DMS153 treated with DMSO at 0.1 percent for 48 hours (cell line): ENCODE data around the gene ZDHHC5.

Experiments used
- DNase-seq: peaks from one replicate; lab custom pipeline; 2025; ENCODE audit not compliant: unreplicated experiment; lab: John Stamatoyannopoulos, UW

ZDHHC5 gene

DNA sequence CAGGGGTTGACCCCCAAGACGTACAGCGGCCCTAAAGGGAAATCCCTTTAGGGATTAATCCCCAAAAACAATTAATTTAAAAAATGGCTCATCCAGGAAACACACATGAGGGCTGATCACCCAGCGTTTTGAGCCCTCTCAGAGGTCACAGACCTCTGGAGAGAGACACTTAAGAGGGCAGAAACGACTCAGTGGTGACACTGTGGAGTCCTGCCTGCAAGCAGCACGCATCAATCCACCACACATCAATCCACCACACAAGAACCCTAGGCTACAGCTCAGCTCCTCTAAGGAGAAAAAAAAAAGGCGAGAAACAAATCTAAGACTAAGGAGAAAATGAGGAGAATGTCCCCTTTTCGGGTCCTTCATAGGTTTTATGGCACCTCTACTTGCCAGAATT is 60.9 kb downstream of the ZDHHC5 start:
- DNase-seq = no peak

GRCh38 chr11:57729479-57729878 is 61.6 kb downstream of the ZDHHC5 start:
- DNase-seq = no peak

- no peak for DNase-seq
These were observed 64.7 kb downstream of the ZDHHC5 start for GRCh38 chr11:57732661-57733060.

DNA sequence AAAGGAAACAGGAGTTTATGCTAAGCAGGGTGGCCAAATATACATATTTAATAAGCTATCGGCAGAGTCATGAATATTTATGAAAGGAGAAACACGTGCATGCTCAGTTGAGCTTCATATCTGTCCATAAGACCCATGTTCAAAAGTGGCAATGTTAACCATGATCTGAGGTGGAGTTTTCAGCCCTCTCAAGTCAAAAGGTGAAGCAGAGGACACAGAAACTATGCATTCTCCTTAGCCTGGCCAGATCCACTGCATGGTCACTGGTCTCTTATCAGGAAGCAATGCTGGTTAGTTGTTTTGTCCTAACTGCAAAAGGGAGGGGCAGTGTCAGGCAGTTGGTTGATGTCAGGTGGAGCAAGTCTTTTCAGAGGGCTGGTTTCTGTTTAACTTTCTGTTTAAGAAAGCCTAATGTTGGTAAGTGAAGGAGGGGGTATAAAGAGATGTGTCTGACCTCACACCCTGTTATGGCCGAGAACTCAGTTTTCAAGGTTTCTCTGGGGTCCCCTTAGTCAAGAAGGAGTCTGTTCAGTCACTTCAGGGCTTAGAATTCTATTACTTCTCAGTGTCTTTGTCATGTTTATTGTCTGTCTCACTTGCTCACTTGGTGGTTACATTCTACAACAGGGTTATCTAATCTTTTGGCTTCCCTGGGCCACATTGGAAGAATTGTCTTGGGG is 67.8 kb downstream of the ZDHHC5 start:
- no peak for DNase-seq

GRCh38 chr11:57741132-57742086 is 73.5 kb downstream of the ZDHHC5 start, which contains the start of gene SELENOH:
Gene SELENOH, plus strand, starts transcription at chr11:57741491. Its CDS starts 105 bp downstream, at chr11:57741596.
- peak; percentile 91 for DNase-seq

DNA sequence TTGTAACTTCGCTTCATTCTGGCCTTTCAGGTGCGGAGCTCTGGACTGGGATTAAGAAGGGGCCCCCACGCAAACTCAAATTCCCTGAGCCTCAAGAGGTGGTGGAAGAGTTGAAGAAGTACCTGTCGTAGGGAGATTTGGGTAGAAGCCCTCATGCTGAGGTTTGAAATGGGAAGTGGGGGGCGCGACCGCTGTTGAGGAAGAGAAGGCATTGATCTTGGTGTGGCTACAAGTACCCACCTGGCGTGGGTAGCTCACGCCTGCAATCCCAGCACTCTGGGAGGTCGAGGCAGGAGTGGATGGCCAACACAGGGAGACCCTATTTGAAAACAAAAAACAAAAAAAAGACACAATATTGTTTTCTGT is 74.2 kb downstream of the ZDHHC5 start:
- no peak for DNase-seq

DNA sequence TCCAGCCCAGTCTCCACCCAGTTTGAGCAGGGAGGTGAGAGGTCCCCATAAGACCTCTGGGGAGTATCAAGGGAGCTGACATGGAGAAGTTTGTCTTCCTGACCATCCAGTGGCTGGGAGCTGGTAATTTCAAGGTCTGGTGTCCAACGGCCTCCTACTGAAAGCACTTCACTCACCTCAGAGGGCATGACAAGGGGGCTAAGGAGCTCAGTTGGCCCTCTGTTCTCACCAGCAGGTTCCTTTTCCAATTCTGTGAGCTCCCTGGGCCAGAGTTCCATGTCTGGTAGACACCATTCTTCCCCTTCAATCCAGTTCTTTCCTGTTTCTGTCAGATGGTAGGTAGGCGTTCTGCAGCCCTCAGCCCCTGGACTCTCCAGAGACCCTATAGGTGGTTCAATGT is 76.4 kb downstream of the ZDHHC5 start:
- DNase-seq = no peak

GRCh38 chr11:57745206-57745605 is 77.3 kb downstream of the ZDHHC5 start:
- DNase-seq = no peak

GRCh38 chr11:57746920-57747319 is 79.0 kb downstream of the ZDHHC5 start:
- DNase-seq = no peak
